Gastroesophageal sphincter (tissue), 3 donors: ENCODE results near the gene GFI1.

Experiments used
- EP300 ChIP-seq: sonication (generic); formaldehyde crosslinking; IDR thresholded peaks from one replicate; pipeline ENCODE4 v1.6.1; 2017; ENCODE audit warnings: antibody characterized with exemption, mild to moderate bottlenecking
- POLR2A ChIP-seq, 2 donors: fragments of 450-650 bp; IDR thresholded peaks; one replicate each; pipeline ENCODE4 v1.6.1; 2017; ENCODE audit warnings: antibody characterized with exemption in 2 of 2, mild to moderate bottlenecking in 2 of 2, moderate library complexity in 1 of 2
- POLR2AphosphoS5 ChIP-seq: sonication (generic); formaldehyde crosslinking; IDR thresholded peaks from one replicate; pipeline ENCODE4 v1.6.1; 2017; ENCODE audit warnings: antibody characterized with exemption
- TF ChIP-seq, protein P1 (sequence below), 4 experiments: fragments of 200-600 bp in 2 of 4; fragments of 450-650 bp in 2 of 4; sonication (generic) in 1 of 4; IDR thresholded peaks; one replicate each; pipeline ENCODE4 v1.5.1; 2017 to 2019; ENCODE audit warnings: antibody characterized with exemption in 4 of 4, mild to moderate bottlenecking in 2 of 4, moderate library complexity in 2 of 4

DNA sequence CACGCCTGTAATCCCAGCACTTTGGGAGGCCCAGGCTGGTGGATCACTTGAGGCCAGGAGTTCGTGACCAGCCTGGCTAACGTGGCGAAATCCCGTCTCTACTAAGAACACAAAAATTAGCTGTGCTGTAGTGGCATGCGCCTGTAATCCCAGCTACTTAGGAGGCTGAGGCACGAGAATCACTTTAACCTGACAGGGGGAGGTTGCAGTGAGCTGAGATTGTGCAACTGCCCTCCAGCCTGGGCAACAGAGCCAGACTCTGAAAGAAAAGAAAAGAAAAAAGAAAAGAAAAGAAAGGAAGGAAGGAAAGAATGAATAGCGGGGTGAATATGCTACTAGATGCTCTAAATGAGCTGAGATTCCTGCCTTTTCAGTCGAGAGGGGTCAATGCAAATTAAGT lies 7.1 kb downstream of the GFI1 start:
- no peak for TF ChIP-seq POLR2A (IDR thresholded peaks at IDR 0.05)
- no peak for TF ChIP-seq POLR2AphosphoS5
- TF ChIP-seq EP300, result no peak
- TF ChIP-seq, protein P1, sequence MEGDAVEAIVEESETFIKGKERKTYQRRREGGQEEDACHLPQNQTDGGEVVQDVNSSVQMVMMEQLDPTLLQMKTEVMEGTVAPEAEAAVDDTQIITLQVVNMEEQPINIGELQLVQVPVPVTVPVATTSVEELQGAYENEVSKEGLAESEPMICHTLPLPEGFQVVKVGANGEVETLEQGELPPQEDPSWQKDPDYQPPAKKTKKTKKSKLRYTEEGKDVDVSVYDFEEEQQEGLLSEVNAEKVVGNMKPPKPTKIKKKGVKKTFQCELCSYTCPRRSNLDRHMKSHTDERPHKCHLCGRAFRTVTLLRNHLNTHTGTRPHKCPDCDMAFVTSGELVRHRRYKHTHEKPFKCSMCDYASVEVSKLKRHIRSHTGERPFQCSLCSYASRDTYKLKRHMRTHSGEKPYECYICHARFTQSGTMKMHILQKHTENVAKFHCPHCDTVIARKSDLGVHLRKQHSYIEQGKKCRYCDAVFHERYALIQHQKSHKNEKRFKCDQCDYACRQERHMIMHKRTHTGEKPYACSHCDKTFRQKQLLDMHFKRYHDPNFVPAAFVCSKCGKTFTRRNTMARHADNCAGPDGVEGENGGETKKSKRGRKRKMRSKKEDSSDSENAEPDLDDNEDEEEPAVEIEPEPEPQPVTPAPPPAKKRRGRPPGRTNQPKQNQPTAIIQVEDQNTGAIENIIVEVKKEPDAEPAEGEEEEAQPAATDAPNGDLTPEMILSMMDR (IDR thresholded peaks at IDR 0.05), result no peak
